ENCODE data around the gene TRAF3.
"Not testable (repeated sequence)": the region's sequence is repeated elsewhere in the genome, so short reads cannot be mapped to it uniquely, and the experiment has no call there.

The TRAF3 gene

GRCh38 chr14:102923201-102923924, 146.1 kb downstream of the TRAF3 start:
- Histone ChIP-seq H3K9me3 (ENCODE audit: control insufficient read depth, low read depth, low read length) (no peaks in the 10 kb centered on the region), H3K27me3 (ENCODE audit: control insufficient read depth, insufficient read depth, low read length) (peaks cover 73% of the 10 kb centered on the region), H3K4me1 (ENCODE audit: control insufficient read depth, low read depth, low read length) (peaks cover 10% of the 10 kb centered on the region), H3K36me3 (ENCODE audit: control insufficient read depth, low read depth, low read length) (no peaks in the 10 kb centered on the region), H3K27ac (ENCODE audit: low read length) (no peak overlapping the region), H3K4me3 (ENCODE audit: low read length) (peak overlapping the region; percentile 1), H3K9ac (ENCODE audit: low read length) (no peak overlapping the region)

- no peaks in the 10 kb centered on the region for H3K36me3 ChIP-seq (ENCODE audit: control insufficient read depth, low read depth, low read length)
- no peak overlapping the region for H3K27ac ChIP-seq (ENCODE audit: low read length)
- no peaks in the 10 kb centered on the region for H3K9me3 ChIP-seq (ENCODE audit: control insufficient read depth, low read depth, low read length)
- H3K4me3 ChIP-seq (ENCODE audit: low read length): peak overlapping the region; percentile 1
- H3K4me1 ChIP-seq (ENCODE audit: control insufficient read depth, low read depth, low read length): peaks cover 10% of the 10 kb centered on the region
- H3K27me3 ChIP-seq (ENCODE audit: control insufficient read depth, insufficient read depth, low read length): peaks cover 80% of the 10 kb centered on the region
- no peak overlapping the region for H3K9ac ChIP-seq (ENCODE audit: low read length)
Observed at GRCh38 chr14:102923925-102924486, 146.8 kb downstream of the TRAF3 start.

GRCh38 chr14:102924632-102925588, 147.7 kb downstream of the TRAF3 start:
- Histone ChIP-seq H3K4me1 (ENCODE audit: control insufficient read depth, low read depth, low read length) (peaks cover 10% of the 10 kb centered on the region), H3K27ac (ENCODE audit: low read length) (no peak overlapping the region), H3K4me3 (ENCODE audit: low read length) (no peak overlapping the region), H3K9ac (ENCODE audit: low read length) (no peak overlapping the region), H3K36me3 (ENCODE audit: control insufficient read depth, low read depth, low read length) (no peaks in the 10 kb centered on the region), H3K9me3 (ENCODE audit: control insufficient read depth, low read depth, low read length) (no peaks in the 10 kb centered on the region), H3K27me3 (ENCODE audit: control insufficient read depth, insufficient read depth, low read length) (peaks cover 89% of the 10 kb centered on the region)

GRCh38 chr14:102925646-102926045, 148.4 kb downstream of the TRAF3 start:
- Histone ChIP-seq H3K9me3 (ENCODE audit: control insufficient read depth, low read depth, low read length) (no peaks in the 10 kb centered on the region), H3K27ac (ENCODE audit: low read length) (no peak overlapping the region), H3K36me3 (ENCODE audit: control insufficient read depth, low read depth, low read length) (no peaks in the 10 kb centered on the region), H3K27me3 (ENCODE audit: control insufficient read depth, insufficient read depth, low read length) (peaks cover 96% of the 10 kb centered on the region), H3K4me3 (ENCODE audit: low read length) (no peak overlapping the region), H3K9ac (ENCODE audit: low read length) (no peak overlapping the region), H3K4me1 (ENCODE audit: control insufficient read depth, low read depth, low read length) (peaks cover 10% of the 10 kb centered on the region)

- Histone ChIP-seq H3K27me3 (ENCODE audit: control insufficient read depth, insufficient read depth, low read length) (peaks cover 100% of the 10 kb centered on the region), H3K9ac (ENCODE audit: low read length) (no peak overlapping the region), H3K4me1 (ENCODE audit: control insufficient read depth, low read depth, low read length) (peaks cover 10% of the 10 kb centered on the region), H3K4me3 (ENCODE audit: low read length) (no peak overlapping the region), H3K9me3 (ENCODE audit: control insufficient read depth, low read depth, low read length) (no peaks in the 10 kb centered on the region), H3K27ac (ENCODE audit: low read length) (no peak overlapping the region), H3K36me3 (ENCODE audit: control insufficient read depth, low read depth, low read length) (no peaks in the 10 kb centered on the region)
Observed at GRCh38 chr14:102926104-102926503, 148.9 kb downstream of the TRAF3 start.

- H3K27ac ChIP-seq (ENCODE audit: low read length): not testable (repeated sequence)
- peaks cover 10% of the 10 kb centered on the region for H3K4me1 ChIP-seq (ENCODE audit: control insufficient read depth, low read depth, low read length)
Observed at GRCh38 chr14:102926840-102927239, 149.6 kb downstream of the TRAF3 start.

GRCh38 chr14:102927346-102927877, 150.2 kb downstream of the TRAF3 start:
- Histone ChIP-seq H3K27ac (ENCODE audit: low read length) (no peak overlapping the region), H3K4me1 (ENCODE audit: control insufficient read depth, low read depth, low read length) (peaks cover 10% of the 10 kb centered on the region), H3K4me3 (ENCODE audit: low read length) (peak overlapping the region; percentile 77), H3K9me3 (ENCODE audit: control insufficient read depth, low read depth, low read length) (no peaks in the 10 kb centered on the region), H3K27me3 (ENCODE audit: control insufficient read depth, insufficient read depth, low read length) (peaks cover 93% of the 10 kb centered on the region), H3K9ac (ENCODE audit: low read length) (no peak overlapping the region), H3K36me3 (ENCODE audit: control insufficient read depth, low read depth, low read length) (no peaks in the 10 kb centered on the region)

More at GRCh38 chr14:102926840-102927239, 149.6 kb downstream of the TRAF3 start:
- H3K9ac ChIP-seq (ENCODE audit: low read length); H3K9me3 ChIP-seq (ENCODE audit: control insufficient read depth, low read depth, low read length); H3K4me3 ChIP-seq (ENCODE audit: low read length); H3K36me3 ChIP-seq (ENCODE audit: control insufficient read depth, low read depth, low read length): not testable (repeated sequence)
- peaks cover 99% of the 10 kb centered on the region for H3K27me3 ChIP-seq (ENCODE audit: control insufficient read depth, insufficient read depth, low read length)

- peaks cover 1% of the 10 kb centered on the region for H3K36me3 ChIP-seq (ENCODE audit: control insufficient read depth, low read depth, low read length)
- H3K27ac ChIP-seq (ENCODE audit: low read length): no peak overlapping the region
- H3K4me1 ChIP-seq (ENCODE audit: control insufficient read depth, low read depth, low read length): peaks cover 10% of the 10 kb centered on the region
- H3K9me3 ChIP-seq (ENCODE audit: control insufficient read depth, low read depth, low read length): no peaks in the 10 kb centered on the region
- peaks cover 88% of the 10 kb centered on the region for H3K27me3 ChIP-seq (ENCODE audit: control insufficient read depth, insufficient read depth, low read length)
- H3K4me3 ChIP-seq (ENCODE audit: low read length): peak overlapping the region; percentile 77
- H3K9ac ChIP-seq (ENCODE audit: low read length): peak overlapping the region; percentile 32
Observed at GRCh38 chr14:102927878-102928411, 150.7 kb downstream of the TRAF3 start.

- Histone ChIP-seq H3K36me3 (ENCODE audit: control insufficient read depth, low read depth, low read length) (peaks cover 7% of the 10 kb centered on the region), H3K27ac (ENCODE audit: low read length) (no peak overlapping the region), H3K9me3 (ENCODE audit: control insufficient read depth, low read depth, low read length) (no peaks in the 10 kb centered on the region), H3K4me3 (ENCODE audit: low read length) (peak overlapping the region; percentile 77), H3K27me3 (ENCODE audit: control insufficient read depth, insufficient read depth, low read length) (peaks cover 81% of the 10 kb centered on the region), H3K4me1 (ENCODE audit: control insufficient read depth, low read depth, low read length) (peaks cover 10% of the 10 kb centered on the region), H3K9ac (ENCODE audit: low read length) (peak overlapping the region; percentile 32)
Observed at GRCh38 chr14:102928412-102929240, 151.4 kb downstream of the TRAF3 start.

- peaks cover 10% of the 10 kb centered on the region for H3K4me1 ChIP-seq (ENCODE audit: control insufficient read depth, low read depth, low read length)
- no peak overlapping the region for H3K9ac ChIP-seq (ENCODE audit: low read length)
Observed at GRCh38 chr14:102929241-102930137, 152.2 kb downstream of the TRAF3 start.

More at GRCh38 chr14:102929241-102930137, 152.2 kb downstream of the TRAF3 start:
- H3K4me3 ChIP-seq (ENCODE audit: low read length): peak overlapping the region; percentile 77
- peaks cover 7% of the 10 kb centered on the region for H3K36me3 ChIP-seq (ENCODE audit: control insufficient read depth, low read depth, low read length)
- no peak overlapping the region for H3K27ac ChIP-seq (ENCODE audit: low read length)
- H3K9me3 ChIP-seq (ENCODE audit: control insufficient read depth, low read depth, low read length): no peaks in the 10 kb centered on the region
- H3K27me3 ChIP-seq (ENCODE audit: control insufficient read depth, insufficient read depth, low read length): peaks cover 72% of the 10 kb centered on the region

Measured in iPS-18a (cell line).